ENCODE measurements around the gene WNT7B. TPM values are rescaled to one million over a fixed set of nuclear protein-coding genes. Genes with fewer than 3 reads are reported as not detected.

Gene WNT7B
- total RNA-seq, 6 experiments from 2014 or later, result 0.10 to 0.12 TPM; not detected in 4

- ATAC-seq, result no peak
- no CpG with 5 or more reads among the region's 17 CpGs for WGBS (ENCODE audit: insufficient coverage, low coverage, low lambda C conversion rate, missing lambda C conversion rate)
- H3K36me3 ChIP-seq, result no peaks in the 10 kb centered on the region
- H3K27ac ChIP-seq, result no peak overlapping the region
- no peaks in the 10 kb centered on the region for H3K4me1 ChIP-seq
- H3K27me3 ChIP-seq, result no peaks in the 10 kb centered on the region
- H3K4me3 ChIP-seq, result no peak overlapping the region
- H3K9me3 ChIP-seq, result no peaks in the 10 kb centered on the region
- no peak for DNase-seq
- intact Hi-C loops (cut with DNase I), result no loop called here
- TF ChIP-seq CTCF (IDR thresholded peaks at IDR 0.05) (no peak), POLR2A (IDR thresholded peaks at IDR 0.05) (no peak)
Measured at GRCh38 chr22:45961679-45962433, 15.1 kb downstream of the WNT7B start.

GRCh38 chr22:45960477-45961386, 16.2 kb downstream of the WNT7B start:
- no peak overlapping the region for H3K27ac ChIP-seq
- H3K4me1 ChIP-seq, result no peaks in the 10 kb centered on the region
- no peaks in the 10 kb centered on the region for H3K27me3 ChIP-seq
- DNase-seq (no peak), ATAC-seq (no peak)
- H3K36me3 ChIP-seq, result no peaks in the 10 kb centered on the region
- no peak overlapping the region for H3K4me3 ChIP-seq
- WGBS (ENCODE audit: insufficient coverage, low coverage, low lambda C conversion rate, missing lambda C conversion rate), result 35% methylated on average over 2 of the region's 23 CpGs
- no peaks in the 10 kb centered on the region for H3K9me3 ChIP-seq
- intact Hi-C loops (cut with DNase I), result no loop called here
- TF ChIP-seq CTCF (IDR thresholded peaks at IDR 0.05) (no peak), POLR2A (IDR thresholded peaks at IDR 0.05) (no peak)

GRCh38 chr22:45959719-45960476, 17.1 kb downstream of the WNT7B start:
- peak in 1 of 4 donors; percentile 19 for ATAC-seq
- WGBS (ENCODE audit: insufficient coverage, low coverage, low lambda C conversion rate, missing lambda C conversion rate), result 72% methylated on average over 5 of the region's 18 CpGs
- DNase-seq, result no peak
- intact Hi-C loops (cut with DNase I), result no loop called here
- no peak overlapping the region for H3K4me3 ChIP-seq
- TF ChIP-seq CTCF (IDR thresholded peaks at IDR 0.05), result no peak
- TF ChIP-seq POLR2A (IDR thresholded peaks at IDR 0.05), result no peak
- no peaks in the 10 kb centered on the region for H3K9me3 ChIP-seq
- no peaks in the 10 kb centered on the region for H3K4me1 ChIP-seq
- H3K36me3 ChIP-seq, result no peaks in the 10 kb centered on the region
- H3K27ac ChIP-seq, result no peak overlapping the region
- no peaks in the 10 kb centered on the region for H3K27me3 ChIP-seq

GRCh38 chr22:45958971-45959370, 18.0 kb downstream of the WNT7B start:
- Histone ChIP-seq H3K27ac (no peak overlapping the region), H3K9me3 (no peaks in the 10 kb centered on the region), H3K4me3 (no peak overlapping the region), H3K36me3 (no peaks in the 10 kb centered on the region), H3K4me1 (no peaks in the 10 kb centered on the region), H3K27me3 (no peaks in the 10 kb centered on the region)
- TF ChIP-seq CTCF (IDR thresholded peaks at IDR 0.05) (no peak), POLR2A (IDR thresholded peaks at IDR 0.05) (no peak)
- ATAC-seq (no peak), DNase-seq (no peak)
- intact Hi-C loops (cut with DNase I), result no loop called here
- WGBS (ENCODE audit: insufficient coverage, low coverage, low lambda C conversion rate, missing lambda C conversion rate), result 33% methylated on average over 1 of the region's 16 CpGs
